HL-60 (cell line): ENCODE measurements around the gene MAPK9.

Experiments
- DNase-seq, 2 experiments: peaks; one replicate each; pipeline ENCODE4 v3.0.0-alpha.2; 2010 to 2020; ENCODE audit warnings: low read depth in 1 of 2, low spot score in 1 of 2
- H3K27ac ChIP-seq: fragments of 250-450 bp; sonication (Bioruptor Pico); replicated peaks from 2 replicates; pipeline ENCODE4 v1.5.1; 2020; ENCODE audit warnings: mild to moderate bottlenecking, moderate library complexity
- H3K27me3 ChIP-seq: fragments of 250-450 bp; sonication (Bioruptor Pico); 2 replicates; pipeline ENCODE4 v1.5.1; 2021; ENCODE audit warnings: mild to moderate bottlenecking, moderate library complexity; ENCODE audit not compliant: insufficient read depth, poor library complexity, severe bottlenecking
- H3K4me3 ChIP-seq: replicated peaks from 2 replicates; pipeline ENCODE4 v1.5.1; 2011; ENCODE audit warnings: mild to moderate bottlenecking, control low read depth, low read length; ENCODE audit not compliant: insufficient read depth
- GABPA ChIP-seq: IDR thresholded peaks from 2 replicates; pipeline ENCODE4 v1.6.1; 2012; ENCODE audit warnings: low read depth
- POLR2AphosphoS5 ChIP-seq: IDR thresholded peaks from 2 replicates; pipeline ENCODE4 v1.6.1; 2012; ENCODE audit warnings: low read depth
- SPI1 ChIP-seq: IDR thresholded peaks from 2 replicates; pipeline ENCODE4 v1.6.1; 2012; ENCODE audit warnings: low read depth, mild to moderate bottlenecking, borderline replicate concordance
- TF ChIP-seq, protein P1 (sequence below): IDR thresholded peaks from 2 replicates; pipeline ENCODE4 v1.6.1; 2012; ENCODE audit warnings: low read depth; ENCODE audit not compliant: insufficient replicate concordance
- TF ChIP-seq, protein P2 (sequence below): IDR thresholded peaks from one replicate; pipeline ENCODE4 v1.5.1; 2011; ENCODE audit warnings: low read length, control low read depth, inconsistent platforms; ENCODE audit not compliant: insufficient read depth

The MAPK9 gene

DNA sequence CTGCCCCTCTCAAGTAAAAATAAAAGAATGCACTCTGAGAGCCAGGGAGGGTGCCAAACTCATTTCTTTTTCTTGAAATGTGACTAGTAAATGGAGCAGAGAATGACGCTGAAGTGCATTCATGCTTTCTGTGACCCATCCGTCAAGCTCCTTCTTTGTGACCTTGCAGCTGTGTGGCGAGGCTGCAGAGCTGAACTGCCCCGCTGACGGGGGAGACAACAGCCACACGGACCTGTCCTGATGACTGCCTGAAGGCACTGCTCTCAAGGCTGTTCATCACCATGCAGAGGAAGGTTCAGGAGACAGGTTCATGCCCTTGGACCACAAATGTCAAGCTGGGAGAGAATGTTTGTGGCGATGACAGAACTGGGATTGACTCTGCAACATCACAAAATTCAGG lies 61.9 kb downstream of the MAPK9 start:
- TF ChIP-seq GABPA: no peak
- TF ChIP-seq, protein P1, sequence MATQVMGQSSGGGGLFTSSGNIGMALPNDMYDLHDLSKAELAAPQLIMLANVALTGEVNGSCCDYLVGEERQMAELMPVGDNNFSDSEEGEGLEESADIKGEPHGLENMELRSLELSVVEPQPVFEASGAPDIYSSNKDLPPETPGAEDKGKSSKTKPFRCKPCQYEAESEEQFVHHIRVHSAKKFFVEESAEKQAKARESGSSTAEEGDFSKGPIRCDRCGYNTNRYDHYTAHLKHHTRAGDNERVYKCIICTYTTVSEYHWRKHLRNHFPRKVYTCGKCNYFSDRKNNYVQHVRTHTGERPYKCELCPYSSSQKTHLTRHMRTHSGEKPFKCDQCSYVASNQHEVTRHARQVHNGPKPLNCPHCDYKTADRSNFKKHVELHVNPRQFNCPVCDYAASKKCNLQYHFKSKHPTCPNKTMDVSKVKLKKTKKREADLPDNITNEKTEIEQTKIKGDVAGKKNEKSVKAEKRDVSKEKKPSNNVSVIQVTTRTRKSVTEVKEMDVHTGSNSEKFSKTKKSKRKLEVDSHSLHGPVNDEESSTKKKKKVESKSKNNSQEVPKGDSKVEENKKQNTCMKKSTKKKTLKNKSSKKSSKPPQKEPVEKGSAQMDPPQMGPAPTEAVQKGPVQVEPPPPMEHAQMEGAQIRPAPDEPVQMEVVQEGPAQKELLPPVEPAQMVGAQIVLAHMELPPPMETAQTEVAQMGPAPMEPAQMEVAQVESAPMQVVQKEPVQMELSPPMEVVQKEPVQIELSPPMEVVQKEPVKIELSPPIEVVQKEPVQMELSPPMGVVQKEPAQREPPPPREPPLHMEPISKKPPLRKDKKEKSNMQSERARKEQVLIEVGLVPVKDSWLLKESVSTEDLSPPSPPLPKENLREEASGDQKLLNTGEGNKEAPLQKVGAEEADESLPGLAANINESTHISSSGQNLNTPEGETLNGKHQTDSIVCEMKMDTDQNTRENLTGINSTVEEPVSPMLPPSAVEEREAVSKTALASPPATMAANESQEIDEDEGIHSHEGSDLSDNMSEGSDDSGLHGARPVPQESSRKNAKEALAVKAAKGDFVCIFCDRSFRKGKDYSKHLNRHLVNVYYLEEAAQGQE: no peak
- no peak for TF ChIP-seq POLR2AphosphoS5
- TF ChIP-seq, protein P2, sequence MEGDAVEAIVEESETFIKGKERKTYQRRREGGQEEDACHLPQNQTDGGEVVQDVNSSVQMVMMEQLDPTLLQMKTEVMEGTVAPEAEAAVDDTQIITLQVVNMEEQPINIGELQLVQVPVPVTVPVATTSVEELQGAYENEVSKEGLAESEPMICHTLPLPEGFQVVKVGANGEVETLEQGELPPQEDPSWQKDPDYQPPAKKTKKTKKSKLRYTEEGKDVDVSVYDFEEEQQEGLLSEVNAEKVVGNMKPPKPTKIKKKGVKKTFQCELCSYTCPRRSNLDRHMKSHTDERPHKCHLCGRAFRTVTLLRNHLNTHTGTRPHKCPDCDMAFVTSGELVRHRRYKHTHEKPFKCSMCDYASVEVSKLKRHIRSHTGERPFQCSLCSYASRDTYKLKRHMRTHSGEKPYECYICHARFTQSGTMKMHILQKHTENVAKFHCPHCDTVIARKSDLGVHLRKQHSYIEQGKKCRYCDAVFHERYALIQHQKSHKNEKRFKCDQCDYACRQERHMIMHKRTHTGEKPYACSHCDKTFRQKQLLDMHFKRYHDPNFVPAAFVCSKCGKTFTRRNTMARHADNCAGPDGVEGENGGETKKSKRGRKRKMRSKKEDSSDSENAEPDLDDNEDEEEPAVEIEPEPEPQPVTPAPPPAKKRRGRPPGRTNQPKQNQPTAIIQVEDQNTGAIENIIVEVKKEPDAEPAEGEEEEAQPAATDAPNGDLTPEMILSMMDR: no peak
- no peak for TF ChIP-seq SPI1

DNA sequence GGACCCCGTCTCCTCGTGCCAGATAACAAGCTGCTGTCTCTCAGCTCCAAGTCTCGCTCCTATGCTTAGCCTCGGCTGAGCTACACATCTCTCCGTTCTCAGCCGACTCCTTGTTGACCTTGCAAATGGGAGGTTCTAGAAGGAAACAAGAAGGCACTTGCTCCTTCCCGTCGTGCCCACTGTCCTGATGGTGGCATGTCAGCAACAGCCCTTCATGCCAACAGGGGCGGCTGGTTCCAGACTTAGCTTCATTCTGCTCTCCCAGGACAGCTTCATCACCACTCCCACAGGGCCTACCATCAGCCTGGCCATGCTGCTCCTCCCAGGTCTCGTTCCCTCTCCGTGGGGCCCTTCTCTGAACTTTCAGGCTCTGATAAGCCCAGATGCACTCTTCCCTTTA lies 69.8 kb downstream of the MAPK9 start:
- no peak for DNase-seq
- no peak overlapping the region for H3K27ac ChIP-seq
- no peaks in the 10 kb centered on the region for H3K27me3 ChIP-seq
- no peak overlapping the region for H3K4me3 ChIP-seq
- TF ChIP-seq, protein P1: no peak
- TF ChIP-seq, protein P2: no peak
- TF ChIP-seq GABPA: no peak
- TF ChIP-seq POLR2AphosphoS5: no peak
- TF ChIP-seq SPI1: no peak

More for the DNA sequence above, 61.9 kb downstream of the MAPK9 start:
- no peak overlapping the region for H3K4me3 ChIP-seq
- no peak overlapping the region for H3K27ac ChIP-seq
- no peaks in the 10 kb centered on the region for H3K27me3 ChIP-seq
- no peak for DNase-seq

DNA sequence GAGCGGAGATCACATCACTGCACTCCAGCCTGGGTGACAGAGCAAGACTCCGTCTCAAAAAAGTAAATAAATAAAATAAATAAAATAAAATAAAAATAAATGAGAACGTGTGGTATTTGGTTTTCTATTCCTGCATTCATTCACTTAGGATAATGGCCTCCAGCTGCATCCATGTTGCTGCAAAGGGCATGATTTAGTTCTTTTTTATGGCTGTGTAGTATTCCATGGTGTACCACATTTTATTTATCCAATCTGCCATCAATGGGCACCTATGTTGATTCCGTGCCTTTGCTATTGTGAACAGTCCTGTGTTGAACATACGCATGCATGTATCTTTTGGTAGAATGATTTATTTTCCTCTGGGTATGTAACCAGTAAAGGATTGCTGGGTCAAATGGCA lies 74.1 kb downstream of the MAPK9 start:
- no peaks in the 10 kb centered on the region for H3K27me3 ChIP-seq
- TF ChIP-seq SPI1: no peak
- TF ChIP-seq GABPA: no peak
- TF ChIP-seq, protein P1: no peak
- TF ChIP-seq, protein P2: no peak
- TF ChIP-seq POLR2AphosphoS5: no peak
- no peak overlapping the region for H3K4me3 ChIP-seq
- DNase-seq: no peak
- no peak overlapping the region for H3K27ac ChIP-seq
